Activated T-helper 2 cell treated with anti-CD3 and anti-CD28 coated beads, Interferon-gamma antibody, Interleukin-2, Interleukin-4, amounts not matched to agents 10 μg/mL and 5 μg/mL and 100 μg/mL, durations not matched to agents 14 hours and 24 hours and 36 hours (primary cell): ENCODE data around the gene PLA2G5. TPM values are rescaled to one million over a fixed set of nuclear protein-coding genes. Genes with fewer than 3 reads are reported as not detected.

ENCODE experiments used
- DNase-seq: peaks from one replicate; pipeline ENCODE4 v3.0.0; 2021; ENCODE audit warnings: low spot score
- H3K27ac Mint-ChIP-seq: one replicate; pipeline ENCODE4 v1.8.0; 2021; ENCODE audit warnings: mixed read lengths
- H3K27me3 Mint-ChIP-seq: one replicate; pipeline ENCODE4 v1.8.0; 2021; ENCODE audit warnings: low read depth, mixed read lengths
- H3K36me3 Mint-ChIP-seq: one replicate; pipeline ENCODE4 v1.8.0; 2021; ENCODE audit warnings: low read depth, mixed read lengths
- H3K4me1 Mint-ChIP-seq: one replicate; pipeline ENCODE4 v1.8.0; 2021; ENCODE audit warnings: low read depth, mixed read lengths
- H3K4me3 Mint-ChIP-seq: one replicate; pipeline ENCODE4 v1.8.0; 2021; ENCODE audit warnings: low read depth, mild to moderate bottlenecking, moderate library complexity, mixed read lengths
- H3K9me3 Mint-ChIP-seq: one replicate; pipeline ENCODE4 v1.8.0; 2021; ENCODE audit warnings: mixed read lengths
- intact Hi-C: fragments of 100-400 bp; cut with micrococcal nuclease; formaldehyde crosslinking; loops from one replicate; pipeline ENCODE4 v1.15.1; 2023
- total RNA-seq: library from RNA; stranded (reverse); gene quantifications from 2 replicates; pipeline ENCODE4 v1.2.3, GENCODE V29; 2022

Gene PLA2G5
- total RNA-seq, 1 donor from 2014 or later, result not detected

DNA sequence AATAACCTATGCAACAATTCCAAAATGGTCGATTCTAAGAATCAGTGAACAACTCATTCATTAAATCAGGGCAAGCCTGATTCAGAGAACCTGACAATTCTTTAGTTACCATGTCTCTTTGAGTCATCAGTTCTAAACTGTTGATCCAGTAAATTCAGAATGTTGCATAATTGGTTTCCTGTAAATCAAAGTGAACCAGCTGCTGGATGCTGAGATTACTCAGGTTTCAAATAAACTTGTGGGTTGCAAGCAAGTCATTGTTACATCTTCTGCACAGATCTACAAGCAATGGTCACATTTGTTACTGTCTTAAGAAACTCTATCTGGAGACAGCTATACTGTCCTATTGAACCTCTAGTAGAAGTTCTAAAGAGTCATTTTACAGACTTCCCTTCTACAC, 32.9 kb downstream of the PLA2G5 start:
- peaks cover 11% of the 10 kb centered on the region for H3K27me3 Mint-ChIP-seq
- H3K27ac Mint-ChIP-seq, result no peak overlapping the region
- intact Hi-C loops, result no loop called here
- DNase-seq, result no peak
- H3K36me3 Mint-ChIP-seq, result no peaks in the 10 kb centered on the region
- H3K9me3 Mint-ChIP-seq, result no peaks in the 10 kb centered on the region
- no peaks in the 10 kb centered on the region for H3K4me1 Mint-ChIP-seq
- no peak overlapping the region for H3K4me3 Mint-ChIP-seq

DNA sequence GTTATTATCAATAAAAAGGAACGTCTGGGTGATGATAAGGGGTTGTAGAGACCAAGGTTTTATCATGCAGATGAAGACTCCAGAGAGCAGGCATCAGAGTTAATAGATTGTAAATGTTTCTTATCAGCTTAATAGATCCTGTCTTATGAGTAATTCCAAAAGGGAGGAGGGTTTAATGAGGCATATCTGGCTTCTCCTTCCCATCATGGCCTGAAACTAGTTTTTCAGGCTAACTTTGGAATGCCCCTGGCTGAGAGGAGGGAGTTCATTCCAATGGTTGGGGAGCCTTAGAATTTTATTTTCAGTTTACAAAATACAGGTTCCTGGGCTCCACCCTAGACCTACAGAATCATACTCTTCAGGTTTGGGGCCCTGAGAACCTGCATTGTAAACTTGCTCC, 35.9 kb downstream of the PLA2G5 start:
- intact Hi-C loops, result no loop called here
- no peaks in the 10 kb centered on the region for H3K36me3 Mint-ChIP-seq
- H3K4me1 Mint-ChIP-seq, result no peaks in the 10 kb centered on the region
- H3K4me3 Mint-ChIP-seq, result no peak overlapping the region
- peaks cover 15% of the 10 kb centered on the region for H3K27me3 Mint-ChIP-seq
- DNase-seq, result no peak
- no peaks in the 10 kb centered on the region for H3K9me3 Mint-ChIP-seq
- no peak overlapping the region for H3K27ac Mint-ChIP-seq

DNA sequence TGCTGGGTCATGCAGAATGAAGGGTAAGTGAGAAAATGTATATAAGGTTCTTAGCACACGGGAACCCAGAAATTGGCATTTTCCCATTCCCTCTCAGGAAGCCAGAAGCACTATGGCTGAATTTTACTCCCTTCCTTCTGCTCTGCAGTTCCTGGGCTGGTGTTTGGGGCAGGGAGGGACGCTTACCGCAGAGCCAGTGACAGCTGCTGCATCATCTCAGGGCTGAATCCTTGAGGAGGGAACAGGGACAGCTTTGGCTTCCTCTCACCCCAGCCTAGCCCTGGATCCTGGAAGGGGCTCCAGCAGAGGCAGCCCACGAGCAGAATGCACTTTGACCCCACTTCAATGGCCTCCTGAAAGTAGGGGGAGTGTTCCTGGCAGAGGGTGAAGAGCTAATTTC, 37.4 kb downstream of the PLA2G5 start:
- peaks cover 15% of the 10 kb centered on the region for H3K27me3 Mint-ChIP-seq
- H3K36me3 Mint-ChIP-seq, result no peaks in the 10 kb centered on the region
- no peaks in the 10 kb centered on the region for H3K4me1 Mint-ChIP-seq
- DNase-seq, result no peak
- no peak overlapping the region for H3K27ac Mint-ChIP-seq
- intact Hi-C loops, result no loop called here
- H3K4me3 Mint-ChIP-seq, result no peak overlapping the region
- H3K9me3 Mint-ChIP-seq, result no peaks in the 10 kb centered on the region

DNA sequence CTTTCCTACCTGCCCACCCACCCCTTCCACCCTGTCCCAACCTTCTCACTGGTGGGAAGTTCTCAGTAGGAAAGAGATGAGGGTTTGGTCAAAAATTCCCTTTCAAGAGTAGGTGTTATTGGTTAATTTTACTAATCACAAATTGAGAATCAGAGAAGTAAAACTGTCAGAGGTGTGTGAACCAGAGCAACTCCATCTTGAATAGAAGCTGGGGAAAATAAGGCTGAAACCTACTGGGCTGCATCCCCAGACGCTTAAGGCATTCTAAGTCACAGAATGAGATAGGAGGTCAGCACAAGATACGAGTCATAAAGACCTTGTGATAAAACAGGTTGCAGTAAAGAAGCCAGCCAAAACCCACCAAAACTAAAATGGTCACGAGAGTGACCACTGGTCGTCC, 37.8 kb downstream of the PLA2G5 start:
- intact Hi-C loops, result no loop called here
- no peaks in the 10 kb centered on the region for H3K9me3 Mint-ChIP-seq
- no peaks in the 10 kb centered on the region for H3K4me1 Mint-ChIP-seq
- no peak overlapping the region for H3K27ac Mint-ChIP-seq
- H3K4me3 Mint-ChIP-seq, result no peak overlapping the region
- peaks cover 15% of the 10 kb centered on the region for H3K27me3 Mint-ChIP-seq
- H3K36me3 Mint-ChIP-seq, result no peaks in the 10 kb centered on the region
- DNase-seq, result no peak

DNA sequence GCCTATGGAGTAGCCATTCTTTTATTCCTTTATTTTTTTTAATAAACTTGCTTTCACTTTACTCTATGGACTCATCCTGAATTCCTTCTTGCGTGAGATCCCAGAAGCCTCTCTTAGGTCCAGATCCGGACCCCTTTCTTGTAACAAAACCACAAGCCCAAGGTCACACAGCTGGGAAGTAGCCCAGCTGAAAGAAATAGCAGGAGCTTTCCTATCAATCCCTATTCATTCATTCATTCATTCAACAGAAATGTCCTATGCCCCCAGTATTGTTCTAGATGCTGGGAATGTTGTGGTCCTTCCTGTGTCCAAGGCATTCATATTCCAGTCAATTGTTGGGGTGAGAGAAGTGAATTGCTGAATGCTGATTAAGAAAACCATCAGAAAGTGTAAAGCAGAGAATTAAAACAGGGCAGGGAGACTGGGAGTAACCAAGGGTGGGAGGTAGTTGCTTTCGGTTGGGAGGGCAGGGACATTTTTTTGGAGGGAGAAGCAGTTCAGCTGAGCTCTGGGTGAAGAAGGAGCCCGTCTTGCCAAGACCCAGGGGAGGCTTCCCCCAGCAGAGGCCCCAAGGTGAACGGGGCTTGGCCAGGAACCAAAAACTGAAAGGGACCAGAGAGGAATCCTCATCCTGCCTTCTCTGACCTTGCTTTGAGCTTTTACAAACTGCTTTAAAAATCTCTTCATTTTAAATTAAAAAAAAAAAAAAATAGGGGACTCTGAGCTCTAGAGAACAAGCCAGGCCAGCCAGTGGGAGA, 38.6 kb downstream of the PLA2G5 start:
- no peaks in the 10 kb centered on the region for H3K4me1 Mint-ChIP-seq
- H3K27me3 Mint-ChIP-seq, result peaks cover 12% of the 10 kb centered on the region
- DNase-seq, result no peak
- H3K27ac Mint-ChIP-seq, result no peak overlapping the region
- no peak overlapping the region for H3K4me3 Mint-ChIP-seq
- intact Hi-C loops, result no loop called here
- no peaks in the 10 kb centered on the region for H3K9me3 Mint-ChIP-seq
- no peaks in the 10 kb centered on the region for H3K36me3 Mint-ChIP-seq

DNA sequence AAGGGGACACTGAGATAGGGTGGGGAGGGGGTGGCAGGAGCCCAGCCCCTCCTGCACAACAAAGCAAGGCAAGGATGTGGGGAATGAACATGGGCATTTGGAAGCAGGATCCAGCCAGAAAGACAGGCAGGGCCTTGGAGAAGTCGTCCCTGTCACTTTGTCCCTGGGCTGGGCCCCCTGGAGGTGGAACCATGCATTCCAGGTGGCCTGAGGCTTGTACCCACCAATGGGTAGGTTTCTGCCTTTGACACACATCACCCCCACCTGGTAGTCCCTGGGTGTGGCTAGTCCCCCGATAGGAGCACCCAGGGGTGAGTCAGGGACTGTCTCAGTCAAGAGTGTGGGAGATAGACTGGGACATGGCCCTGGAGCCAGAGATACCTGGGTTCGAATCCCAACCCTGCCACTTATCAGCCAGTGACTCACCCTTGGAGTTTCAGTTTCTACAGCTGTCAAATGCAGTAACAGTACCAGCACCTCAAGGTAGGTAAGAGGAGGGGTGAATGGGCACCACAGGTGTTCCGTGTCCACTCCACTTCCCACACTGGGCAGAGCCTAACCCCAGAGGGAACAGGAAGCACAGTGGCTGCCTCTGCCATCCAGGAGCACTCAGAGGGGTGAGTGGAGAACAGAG, 39.3 kb downstream of the PLA2G5 start:
- H3K9me3 Mint-ChIP-seq, result no peaks in the 10 kb centered on the region
- H3K27me3 Mint-ChIP-seq, result peaks cover 12% of the 10 kb centered on the region
- no peak for DNase-seq
- intact Hi-C loops, result no loop called here
- H3K4me3 Mint-ChIP-seq, result no peak overlapping the region
- H3K36me3 Mint-ChIP-seq, result no peaks in the 10 kb centered on the region
- H3K4me1 Mint-ChIP-seq, result no peaks in the 10 kb centered on the region
- H3K27ac Mint-ChIP-seq, result no peak overlapping the region

DNA sequence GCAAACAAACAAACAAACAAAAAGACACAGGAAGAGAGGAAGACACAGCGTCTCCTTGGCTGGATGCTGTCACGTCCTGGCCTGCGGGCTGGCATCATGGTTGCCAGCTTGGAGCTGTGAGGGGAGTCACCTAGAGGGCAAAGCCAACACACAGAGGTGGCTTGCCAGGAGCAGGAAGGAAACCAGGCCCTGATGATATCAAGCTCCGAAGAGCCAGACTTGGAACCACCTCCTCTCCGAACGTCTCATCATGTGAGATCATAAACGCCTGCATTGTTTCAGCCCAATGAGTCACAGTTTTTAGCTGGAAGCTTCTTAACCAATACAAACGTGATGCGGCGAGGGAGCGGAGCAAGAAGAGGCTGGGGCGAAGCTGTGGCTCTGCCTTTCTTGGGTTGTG, 40.7 kb downstream of the PLA2G5 start:
- intact Hi-C loops, result no loop called here
- no peak for DNase-seq
- Mint-ChIP-seq H3K27me3 (peaks cover 9% of the 10 kb centered on the region), H3K27ac (no peak overlapping the region), H3K36me3 (no peaks in the 10 kb centered on the region), H3K9me3 (no peaks in the 10 kb centered on the region), H3K4me3 (no peak overlapping the region), H3K4me1 (no peaks in the 10 kb centered on the region)

DNA sequence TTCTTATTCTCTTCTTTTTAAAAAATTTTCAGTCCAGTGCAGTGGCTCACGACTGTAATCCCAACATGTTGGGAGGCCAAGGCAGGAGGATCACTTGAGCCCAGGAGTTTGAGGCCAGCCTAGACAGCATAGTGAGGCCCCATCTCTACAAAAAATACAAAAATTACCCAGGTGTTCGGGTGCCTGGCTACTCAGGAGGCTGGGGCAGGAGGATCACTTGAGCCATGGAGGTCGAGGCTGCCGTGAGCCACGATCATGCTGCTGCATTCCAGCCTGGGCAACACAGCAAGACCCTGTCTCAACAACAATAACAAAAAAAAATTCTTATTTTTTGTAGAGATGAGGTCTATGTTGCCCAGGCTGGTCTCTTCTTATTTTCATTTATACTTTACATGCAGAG, 41.5 kb downstream of the PLA2G5 start:
- no peak overlapping the region for H3K4me3 Mint-ChIP-seq
- H3K27me3 Mint-ChIP-seq, result peaks cover 5% of the 10 kb centered on the region
- H3K36me3 Mint-ChIP-seq, result no peaks in the 10 kb centered on the region
- H3K4me1 Mint-ChIP-seq, result no peaks in the 10 kb centered on the region
- no peak for DNase-seq
- H3K27ac Mint-ChIP-seq, result no peak overlapping the region
- no peaks in the 10 kb centered on the region for H3K9me3 Mint-ChIP-seq
- intact Hi-C loops, result no loop called here

DNA sequence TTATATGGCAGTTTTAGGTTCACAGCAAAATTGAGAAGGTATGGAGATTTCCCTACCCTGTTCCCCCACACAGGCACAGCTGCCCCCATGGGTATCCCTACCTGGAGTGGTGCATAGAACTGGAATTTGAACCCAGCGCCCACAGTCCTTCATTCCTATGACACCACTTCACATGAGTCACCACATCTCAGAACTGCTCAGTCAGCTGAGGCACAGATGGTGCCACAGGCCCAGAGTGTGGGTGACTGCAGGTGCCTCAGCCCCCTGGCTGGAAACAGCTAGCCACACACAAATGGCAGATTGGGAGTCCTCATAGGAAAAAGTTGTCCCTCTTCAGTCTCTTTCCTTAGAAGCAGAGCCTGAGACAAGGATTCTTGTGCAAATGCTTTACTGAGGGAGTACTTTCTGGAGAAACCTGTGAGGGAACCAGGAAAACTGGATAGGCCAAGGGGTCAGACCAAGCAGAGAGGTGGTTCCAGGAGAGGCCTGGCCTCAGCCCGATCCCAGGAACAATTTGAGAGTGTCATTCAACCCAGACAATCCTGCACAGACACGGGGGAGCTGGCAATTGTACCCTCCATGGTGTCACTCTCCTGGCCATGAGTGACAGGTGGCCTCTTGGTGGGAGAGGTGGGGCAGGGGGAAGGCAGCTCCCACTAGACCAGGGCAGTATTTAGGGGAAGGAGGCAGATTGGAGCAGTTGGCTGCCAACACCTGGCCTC, 42.4 kb downstream of the PLA2G5 start:
- no peak overlapping the region for H3K27ac Mint-ChIP-seq
- no peaks in the 10 kb centered on the region for H3K9me3 Mint-ChIP-seq
- intact Hi-C loops, result no loop called here
- H3K27me3 Mint-ChIP-seq, result peaks cover 6% of the 10 kb centered on the region
- H3K4me1 Mint-ChIP-seq, result no peaks in the 10 kb centered on the region
- no peaks in the 10 kb centered on the region for H3K36me3 Mint-ChIP-seq
- DNase-seq, result no peak
- H3K4me3 Mint-ChIP-seq, result no peak overlapping the region

DNA sequence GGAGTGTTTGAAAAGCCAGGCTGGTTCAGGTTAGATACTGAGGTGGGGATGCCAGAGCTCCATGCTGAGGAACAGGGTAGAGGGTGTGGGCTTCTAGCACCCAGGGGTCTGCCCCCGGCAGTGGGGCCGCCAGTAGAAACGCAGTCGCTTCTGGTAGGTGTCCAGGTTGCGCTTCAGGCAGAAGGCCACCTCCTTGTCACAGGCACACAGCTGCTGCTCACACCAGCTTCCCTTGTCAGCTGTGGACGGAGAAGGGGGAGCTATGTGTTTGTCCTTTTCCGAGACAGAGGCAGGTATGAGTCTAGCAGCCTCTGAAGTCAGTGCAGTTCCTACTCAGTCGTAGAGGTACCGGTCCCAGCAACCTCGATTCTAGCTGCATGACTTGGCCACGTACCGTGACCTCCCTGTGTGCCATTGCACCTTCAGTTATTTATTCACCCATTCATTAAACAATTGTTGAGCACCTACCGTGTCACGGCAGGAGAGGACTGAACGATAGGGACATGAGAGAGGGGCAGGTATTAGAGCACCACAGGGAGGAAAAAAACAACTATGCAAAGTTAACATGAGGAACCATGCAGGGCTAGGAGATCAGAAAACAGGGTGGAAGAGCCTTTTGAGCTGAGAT, 44.1 kb downstream of the PLA2G5 start:
- no peak overlapping the region for H3K27ac Mint-ChIP-seq

DNA sequence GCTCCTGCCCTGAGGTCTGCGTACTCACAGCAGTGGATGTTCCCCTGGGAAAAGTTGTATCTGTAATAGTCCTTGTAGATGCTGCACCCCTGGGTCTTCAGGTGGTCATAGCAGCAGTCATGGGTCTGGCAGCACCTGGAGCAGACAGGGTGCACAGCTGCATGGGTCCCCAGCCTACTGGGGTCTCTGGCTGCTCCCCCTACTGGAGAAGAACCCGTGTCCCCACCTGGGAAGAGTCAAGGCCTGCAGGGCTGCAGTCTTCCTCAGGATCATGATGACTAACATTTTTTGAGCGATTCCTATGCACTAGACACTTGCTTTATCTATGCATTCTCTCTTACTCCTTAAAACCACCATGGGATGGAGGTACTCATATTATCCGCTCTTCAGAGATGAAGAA, 45.5 kb downstream of the PLA2G5 start:
- Mint-ChIP-seq H3K4me3 (no peak overlapping the region), H3K27me3 (peaks cover 7% of the 10 kb centered on the region), H3K4me1 (no peaks in the 10 kb centered on the region), H3K9me3 (no peaks in the 10 kb centered on the region), H3K36me3 (no peaks in the 10 kb centered on the region), H3K27ac (no peak overlapping the region)
- intact Hi-C loops, result no loop called here
- DNase-seq, result no peak

More for the DNA sequence above, 44.1 kb downstream of the PLA2G5 start:
- no peaks in the 10 kb centered on the region for H3K36me3 Mint-ChIP-seq
- H3K27me3 Mint-ChIP-seq, result peaks cover 2% of the 10 kb centered on the region
- no peaks in the 10 kb centered on the region for H3K9me3 Mint-ChIP-seq
- DNase-seq, result no peak
- intact Hi-C loops, result no loop called here
- no peaks in the 10 kb centered on the region for H3K4me1 Mint-ChIP-seq
- H3K4me3 Mint-ChIP-seq, result no peak overlapping the region

DNA sequence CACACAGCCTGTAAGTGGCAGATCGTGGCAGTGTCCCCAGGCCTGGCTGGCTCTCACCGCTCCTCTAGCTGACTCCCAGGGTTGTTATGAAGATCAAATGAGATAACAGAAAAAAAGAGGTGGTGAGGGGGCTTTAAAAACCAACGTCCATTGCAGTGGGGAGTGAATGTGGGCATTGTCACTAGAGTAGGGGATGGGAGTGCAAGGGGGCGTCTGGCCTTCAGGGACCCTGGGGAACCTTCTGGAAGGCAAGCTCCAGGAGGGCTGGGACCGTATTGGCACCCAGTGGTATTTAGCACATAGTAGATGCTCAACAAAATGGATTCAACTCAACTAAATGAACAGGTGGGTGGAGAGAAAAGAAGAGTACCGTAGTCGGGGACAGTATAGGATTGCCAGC, 45.9 kb downstream of the PLA2G5 start:
- no peaks in the 10 kb centered on the region for H3K9me3 Mint-ChIP-seq
- no peak overlapping the region for H3K27ac Mint-ChIP-seq
- H3K27me3 Mint-ChIP-seq, result peaks cover 7% of the 10 kb centered on the region
- H3K4me3 Mint-ChIP-seq, result no peak overlapping the region
- intact Hi-C loops, result no loop called here
- no peaks in the 10 kb centered on the region for H3K4me1 Mint-ChIP-seq
- no peaks in the 10 kb centered on the region for H3K36me3 Mint-ChIP-seq
- no peak for DNase-seq

DNA sequence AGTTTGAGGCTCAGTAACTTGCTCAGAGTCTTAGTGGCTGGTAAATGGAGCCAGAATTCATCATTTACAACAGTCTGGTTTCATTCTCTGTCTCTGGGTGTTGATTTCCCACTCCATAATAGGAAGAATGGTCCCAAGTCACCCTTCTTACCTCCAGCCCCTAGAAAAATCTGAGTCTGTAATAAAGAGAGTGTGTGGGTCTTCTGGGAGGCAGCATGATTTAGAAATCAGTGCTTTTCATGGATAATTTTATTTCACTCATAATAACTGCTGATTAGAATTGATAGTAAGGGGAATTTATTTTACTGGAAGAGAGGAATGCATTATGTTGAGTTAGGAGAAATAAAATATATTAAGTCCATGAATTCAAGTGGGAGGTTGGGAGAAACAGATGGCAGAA, 47.2 kb downstream of the PLA2G5 start:
- Mint-ChIP-seq H3K36me3 (no peaks in the 10 kb centered on the region), H3K4me3 (no peak overlapping the region), H3K27me3 (peaks cover 10% of the 10 kb centered on the region), H3K27ac (no peak overlapping the region), H3K4me1 (no peaks in the 10 kb centered on the region), H3K9me3 (no peaks in the 10 kb centered on the region)
- intact Hi-C loops, result no loop called here
- no peak for DNase-seq
